HG03378 (cell line): ENCODE data around the gene VWA7.

ENCODE experiments used
- ATAC-seq: cut with Tn5 transposase; IDR thresholded peaks from one replicate; pipeline ENCODE4 v1.9.1; 2021; ENCODE audit warnings: mild to moderate bottlenecking, moderate library complexity; ENCODE audit not compliant: unreplicated experiment

The VWA7 gene

DNA sequence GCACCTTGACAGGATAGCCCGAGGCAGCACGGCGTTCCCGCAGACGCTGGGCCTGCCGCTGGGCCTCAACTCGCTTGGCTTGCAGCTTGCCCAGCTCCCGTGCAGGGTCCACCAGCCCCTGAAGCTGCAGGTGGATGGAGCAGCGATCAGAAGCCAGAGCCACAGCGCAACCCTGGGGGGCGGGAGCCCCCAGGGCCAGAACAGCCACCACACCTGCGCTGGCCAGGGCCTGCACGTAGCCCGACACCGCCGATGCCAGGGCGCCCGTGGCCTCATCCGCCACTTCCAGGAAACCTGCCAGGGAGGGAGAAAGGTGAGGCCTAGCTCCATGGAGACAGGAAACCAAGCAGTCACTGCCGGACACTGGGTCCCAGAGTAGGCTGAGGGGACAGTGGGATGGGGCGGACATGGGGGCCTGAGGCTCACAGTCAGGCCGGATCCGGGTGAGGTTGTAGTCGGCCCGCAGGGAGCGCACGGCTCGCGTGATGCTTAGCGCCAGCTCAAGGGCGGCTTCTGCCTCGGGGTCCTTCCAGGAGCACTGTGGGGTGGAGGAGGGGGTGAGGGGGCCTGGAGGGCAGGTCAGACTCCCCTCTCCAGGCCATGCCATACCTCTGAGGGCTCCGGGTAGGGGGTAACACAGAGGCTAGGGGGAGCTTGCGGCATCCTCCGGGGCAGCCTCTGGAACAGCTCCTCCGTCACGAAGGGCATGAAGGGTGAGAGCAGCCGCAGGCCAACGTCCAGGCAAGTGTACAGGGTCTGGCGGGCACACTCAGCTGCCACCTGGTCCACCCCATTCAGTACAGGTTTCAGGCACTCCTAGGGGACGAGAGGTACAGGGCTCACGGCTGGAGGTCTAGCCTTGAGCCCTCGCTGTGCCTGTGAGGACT lies 2.1 kb upstream of the VWA7 start:
- no peak for ATAC-seq

DNA sequence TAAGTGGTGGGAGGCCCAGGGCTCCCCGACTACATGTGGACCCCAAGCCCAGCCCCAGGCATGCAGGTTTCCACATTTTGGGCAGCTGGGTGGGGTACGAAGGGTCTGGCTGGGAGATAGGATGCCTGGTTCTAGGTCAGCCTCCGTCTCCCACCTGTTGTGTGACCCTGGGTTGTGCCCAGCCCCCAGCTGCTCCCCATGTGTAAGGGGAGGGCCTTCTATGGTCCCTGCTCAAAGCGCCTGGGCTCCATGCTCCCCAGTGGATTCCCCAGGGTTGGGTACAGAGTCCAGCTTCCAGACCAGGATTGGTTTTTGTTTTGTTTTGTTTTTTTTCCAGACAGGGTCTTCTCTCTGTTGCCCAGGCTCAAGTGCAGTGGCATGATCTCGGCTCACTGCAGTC lies 1.1 kb upstream of the VWA7 start:
- no peak for ATAC-seq

DNA sequence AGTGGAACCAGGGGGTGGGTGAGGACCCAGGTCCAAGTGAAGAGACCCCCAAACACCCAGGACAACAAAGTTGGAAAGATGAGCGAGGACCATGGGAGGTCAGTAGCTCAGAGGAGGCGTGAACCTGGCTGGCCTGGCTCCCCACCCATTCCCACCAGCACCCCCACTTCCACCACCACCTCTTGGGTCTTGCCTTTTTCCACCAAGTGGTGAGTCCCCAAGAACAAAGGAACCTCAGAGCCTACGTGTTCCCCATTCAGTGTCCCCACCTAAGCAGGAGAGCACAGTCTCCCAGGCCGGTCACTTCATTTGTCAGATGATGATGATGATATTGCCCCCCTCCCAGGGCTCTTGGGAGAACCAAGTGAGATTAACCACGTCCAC lies 531 bp upstream of the VWA7 start:
- no peak for ATAC-seq

DNA sequence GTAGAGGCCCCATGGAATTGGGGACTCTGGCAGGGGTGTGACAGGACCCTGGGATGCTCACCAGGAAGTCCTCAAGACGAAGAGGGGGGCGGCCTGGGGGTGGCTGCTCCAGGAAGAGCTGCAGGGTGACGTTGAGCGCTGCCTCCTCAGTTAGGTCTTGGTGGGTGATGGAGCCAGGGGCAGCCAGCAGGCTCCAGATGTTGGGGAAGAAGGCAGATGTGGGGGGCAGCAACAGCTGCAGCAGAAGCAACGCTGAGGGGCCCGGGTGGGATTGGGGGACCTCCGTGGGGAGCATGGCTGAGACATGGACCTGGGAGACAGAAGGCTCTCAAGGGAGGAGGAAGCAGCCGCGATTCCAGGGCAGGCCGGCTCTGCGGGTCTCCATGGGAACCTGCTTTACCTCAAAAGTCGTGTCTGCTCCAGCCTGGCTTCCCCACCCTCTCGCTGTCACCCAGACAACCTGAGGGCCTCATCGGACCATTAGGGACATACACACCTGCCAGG lies 591 bp downstream of the VWA7 start:
- ATAC-seq, result no peak

DNA sequence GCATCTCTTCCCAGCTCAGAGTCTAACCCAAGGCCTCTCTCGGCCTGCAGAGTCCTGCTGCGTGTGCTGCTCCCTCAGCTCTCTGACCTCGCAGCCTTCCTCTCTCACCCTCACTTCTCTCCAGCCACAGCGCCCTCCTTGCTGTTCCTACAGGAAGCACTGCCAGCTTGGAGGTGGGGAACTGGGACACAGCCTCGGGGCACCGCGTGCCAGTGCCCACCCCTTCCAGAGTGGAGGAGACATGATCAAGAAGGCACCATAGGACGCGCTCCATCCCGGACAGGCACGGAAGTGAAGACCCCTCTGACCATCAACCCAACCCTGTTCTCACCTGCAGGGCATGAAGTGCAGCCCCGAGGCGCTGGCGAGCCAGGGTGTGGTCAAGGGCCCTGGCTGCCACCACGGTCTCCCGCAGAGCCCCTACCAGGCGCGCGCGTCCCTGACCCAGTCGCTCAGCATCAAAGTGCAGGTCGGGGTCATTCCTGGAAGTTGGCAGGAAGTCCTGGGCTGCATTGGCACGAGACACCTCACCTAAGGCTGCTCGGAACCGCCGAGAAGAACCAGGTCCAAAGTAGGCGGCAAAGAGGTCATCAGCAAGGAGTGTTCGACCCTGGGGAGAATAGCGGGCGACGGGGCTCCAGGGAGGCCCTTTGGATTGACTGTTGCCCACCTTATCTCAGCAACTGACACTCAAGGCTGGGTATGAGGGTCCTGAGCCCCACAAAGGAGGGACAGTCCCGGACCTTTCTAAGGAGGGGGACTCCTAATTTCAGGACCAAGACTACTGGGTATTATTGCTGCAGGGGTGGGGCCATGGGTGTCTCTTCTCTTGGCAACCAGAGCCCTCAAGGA lies 1.3 kb downstream of the VWA7 start:
- no peak for ATAC-seq

DNA sequence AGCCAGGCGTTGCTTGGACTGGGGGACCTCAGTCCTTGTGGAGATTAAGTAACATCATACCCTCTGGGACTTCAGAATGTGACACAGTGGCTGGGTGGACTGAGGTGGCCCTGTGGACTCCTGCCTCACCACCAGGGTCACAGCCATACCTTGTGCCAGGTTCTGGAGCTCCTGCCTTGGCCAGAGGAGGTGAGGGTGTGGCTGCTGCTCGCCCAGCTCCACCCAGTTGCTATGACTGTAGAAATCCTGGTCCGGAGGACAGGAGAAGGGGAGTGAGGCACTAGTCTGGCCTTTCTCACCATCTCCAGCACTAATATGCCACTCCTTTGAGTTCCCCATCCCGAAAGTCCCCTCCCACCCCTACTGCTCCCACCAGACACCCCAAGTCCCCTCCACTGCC lies 1.9 kb downstream of the VWA7 start:
- ATAC-seq, result no peak

DNA sequence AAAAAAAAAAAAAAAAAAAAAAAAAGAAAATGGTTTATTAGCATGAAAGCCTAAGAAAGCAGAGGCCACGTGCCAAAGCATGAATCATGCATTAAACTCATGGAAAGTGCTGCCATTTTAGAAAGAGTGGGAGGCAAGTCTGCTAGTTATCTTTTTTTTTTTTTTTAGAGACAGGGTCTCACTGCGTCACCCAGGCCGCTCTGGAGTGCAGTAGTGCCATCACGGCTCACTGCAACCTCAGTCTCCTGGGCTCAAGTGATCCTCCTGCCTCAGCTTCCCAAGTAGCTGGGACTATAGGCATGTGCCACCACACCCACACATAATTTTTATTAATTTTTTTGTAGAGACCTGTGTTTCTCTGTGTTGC lies 5.2 kb downstream of the VWA7 start:
- no peak for ATAC-seq

DNA sequence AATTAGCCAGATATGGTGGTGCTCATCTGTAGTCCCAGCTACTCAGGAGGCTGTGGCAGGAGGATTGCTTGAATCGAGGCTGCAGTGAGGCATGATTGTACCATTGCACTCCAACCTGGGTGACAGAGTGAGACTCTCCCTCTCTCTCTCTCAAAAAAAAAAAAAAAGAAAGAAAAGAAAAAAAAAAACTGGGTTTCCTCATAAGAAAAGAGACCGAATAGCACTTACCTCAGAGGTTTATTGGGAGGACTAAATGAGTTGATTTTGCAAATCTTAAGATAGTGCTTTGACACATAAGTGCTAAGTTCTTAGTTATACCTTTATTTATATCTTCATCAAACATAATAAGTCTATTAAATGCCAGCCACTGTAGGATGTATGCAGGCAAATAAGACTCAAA lies 6.3 kb downstream of the VWA7 start:
- no peak for ATAC-seq

DNA sequence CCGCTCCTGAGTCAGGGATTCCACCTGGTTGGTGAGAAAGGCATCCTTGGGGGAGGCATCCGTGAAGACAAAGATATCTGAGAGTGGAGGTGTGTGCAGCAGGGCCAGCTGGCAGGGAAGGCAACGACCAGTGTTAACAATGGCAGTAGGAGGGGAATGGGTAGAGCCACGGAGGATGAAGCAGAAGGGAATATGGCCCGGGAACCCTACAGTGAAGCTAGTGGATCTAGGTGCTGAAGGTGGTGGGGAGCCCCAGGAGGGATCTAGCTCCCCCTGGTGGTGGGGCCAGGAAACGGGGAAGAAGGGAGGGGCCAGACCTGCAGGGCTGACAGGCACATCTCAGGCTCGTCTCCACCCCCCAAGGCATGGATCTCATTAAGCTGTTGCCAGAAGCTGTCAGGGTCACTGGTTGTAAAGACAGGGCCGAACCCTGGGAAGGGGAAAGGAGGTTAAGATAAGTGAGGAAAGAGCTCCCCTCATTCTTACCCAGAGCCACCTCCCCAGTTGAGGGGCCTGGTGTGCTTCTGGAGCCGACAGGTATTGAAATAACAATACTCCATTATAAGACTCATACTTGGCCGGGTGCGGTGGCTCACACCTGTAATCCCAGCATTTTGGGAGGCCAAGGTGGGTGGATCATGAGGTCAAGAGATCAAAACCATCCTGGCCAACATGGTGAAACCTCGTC lies 7.3 kb downstream of the VWA7 start:
- ATAC-seq, result no peak

DNA sequence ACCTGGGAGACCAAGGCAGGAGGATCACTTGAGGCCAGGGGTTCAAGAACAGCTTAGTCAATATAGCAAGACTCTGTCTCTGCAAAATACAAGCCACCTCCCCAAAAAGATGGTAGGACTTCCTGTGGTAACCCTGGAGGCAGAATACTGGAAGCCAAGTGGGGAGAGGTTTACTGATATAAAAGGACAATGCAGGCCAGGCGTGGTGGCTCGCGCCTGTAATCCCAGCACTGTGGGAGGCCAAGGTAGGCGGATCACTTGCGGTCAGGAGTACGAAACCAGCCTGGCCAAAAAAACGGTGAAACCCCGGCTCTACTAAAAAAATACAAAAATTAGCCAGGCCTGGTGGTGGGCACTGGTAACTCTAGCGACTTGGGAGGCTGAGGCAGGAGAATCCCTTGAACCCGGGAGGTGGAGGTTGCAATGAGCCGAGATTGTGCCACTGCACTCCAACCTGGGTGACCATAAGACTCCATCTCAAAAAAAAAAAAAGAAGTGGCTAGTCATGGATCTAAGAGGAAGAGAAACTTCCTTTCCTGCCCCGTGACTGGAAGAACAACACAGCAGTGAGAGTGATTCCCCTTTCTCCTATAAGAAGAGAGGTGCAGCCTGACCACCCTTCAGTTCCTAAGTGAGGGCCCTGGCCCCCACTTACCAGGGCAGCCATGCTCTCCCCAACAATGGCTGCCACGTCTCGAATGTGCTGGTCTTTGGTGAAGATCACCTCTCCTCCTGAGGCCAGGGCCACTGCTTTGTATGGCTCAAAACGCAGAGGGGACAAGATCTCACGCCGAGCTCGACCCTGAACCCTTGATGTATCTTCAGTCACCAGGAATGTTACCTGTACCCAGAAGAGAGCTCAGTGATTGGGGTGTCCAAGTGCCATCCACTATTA lies 8.5 kb downstream of the VWA7 start:
- no peak for ATAC-seq

DNA sequence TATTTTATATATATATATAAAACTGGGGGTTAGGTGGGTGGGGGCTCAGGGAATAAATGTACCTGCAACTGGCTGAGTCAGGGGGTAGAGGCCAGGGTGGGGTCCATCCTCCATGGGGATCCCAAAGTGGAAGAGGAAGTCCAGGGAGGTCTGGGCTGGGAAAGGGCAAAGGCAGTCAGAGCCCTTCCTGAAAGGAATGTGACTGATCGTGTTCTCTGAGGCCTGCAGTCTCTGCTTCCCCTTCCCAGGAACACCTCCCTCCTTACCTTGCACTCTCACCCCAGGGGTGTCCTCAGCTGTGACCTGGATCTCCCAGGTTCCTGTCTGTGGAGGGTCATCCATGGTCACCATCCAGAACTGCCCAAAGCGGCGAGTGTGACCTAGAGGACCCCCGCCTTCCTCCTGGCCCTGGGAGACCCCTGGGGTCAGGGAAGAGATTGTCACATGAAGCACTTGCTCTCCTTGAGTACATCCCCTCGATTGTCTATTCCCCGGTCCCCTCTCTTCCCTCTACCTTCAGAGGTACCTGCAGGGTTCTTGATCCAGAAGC lies 10.0 kb downstream of the VWA7 start:
- ATAC-seq, result no peak

DNA sequence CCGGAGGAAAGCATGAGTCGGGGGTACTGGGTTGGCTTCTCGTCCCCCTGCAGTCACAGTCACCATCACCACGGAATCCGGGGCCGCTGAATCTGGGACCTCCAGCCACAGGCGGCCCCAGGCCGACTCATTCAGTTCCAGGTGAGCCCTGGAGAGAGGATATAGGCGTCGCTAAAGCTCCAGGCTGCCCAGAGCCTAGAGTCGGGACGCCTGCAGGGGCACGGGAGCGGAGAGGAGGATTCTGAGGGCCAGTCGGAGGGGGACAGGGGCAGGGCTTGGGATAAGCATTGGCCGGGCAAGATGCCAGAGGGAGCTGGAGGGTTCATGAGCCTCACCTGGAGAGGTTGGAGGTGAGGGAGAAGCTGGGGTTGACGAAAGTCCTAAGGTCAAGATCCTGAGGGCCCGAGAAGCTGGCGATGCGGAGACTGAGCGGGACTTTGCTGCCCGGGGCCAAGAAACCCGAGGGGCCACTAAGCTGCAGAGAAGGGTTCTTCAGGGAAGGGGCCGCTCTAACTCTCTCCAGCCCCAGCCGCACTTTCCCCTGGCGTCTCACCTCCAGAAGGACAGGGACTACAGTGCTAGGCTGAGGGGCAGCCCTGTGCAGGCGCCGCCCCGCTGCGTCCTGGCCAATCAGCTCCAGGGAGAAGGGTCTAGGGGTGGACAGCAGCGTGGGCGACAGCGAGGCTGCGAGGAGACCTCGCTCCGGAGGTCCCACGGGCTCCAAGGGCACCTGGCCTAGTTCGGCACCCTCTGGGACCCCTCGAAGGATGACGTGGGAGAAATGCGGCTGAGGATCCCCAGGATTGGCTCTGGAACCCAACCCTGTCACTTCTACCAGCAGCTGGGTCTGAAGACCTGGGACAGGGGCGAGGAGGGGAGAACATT lies 11.0 kb downstream of the VWA7 start:
- ATAC-seq, result no peak

DNA sequence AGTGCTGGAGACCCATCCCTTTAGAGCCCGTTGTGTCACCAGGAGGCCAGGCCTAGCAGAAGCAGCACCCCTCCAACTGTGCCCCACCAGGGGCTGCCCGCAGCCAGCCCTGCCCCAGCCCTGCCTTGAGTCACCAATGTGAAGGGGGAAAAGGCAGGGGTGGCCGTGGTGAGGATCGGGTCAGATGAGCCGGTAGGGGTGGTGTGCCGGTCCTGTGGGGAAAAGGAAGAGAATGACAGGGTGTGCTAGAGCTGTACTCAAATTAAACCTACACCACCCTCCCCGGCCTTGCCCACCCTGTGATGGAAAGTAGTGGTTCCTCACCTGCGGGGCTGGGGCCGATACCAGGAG lies 11.6 kb downstream of the VWA7 start:
- ATAC-seq, result no peak

DNA sequence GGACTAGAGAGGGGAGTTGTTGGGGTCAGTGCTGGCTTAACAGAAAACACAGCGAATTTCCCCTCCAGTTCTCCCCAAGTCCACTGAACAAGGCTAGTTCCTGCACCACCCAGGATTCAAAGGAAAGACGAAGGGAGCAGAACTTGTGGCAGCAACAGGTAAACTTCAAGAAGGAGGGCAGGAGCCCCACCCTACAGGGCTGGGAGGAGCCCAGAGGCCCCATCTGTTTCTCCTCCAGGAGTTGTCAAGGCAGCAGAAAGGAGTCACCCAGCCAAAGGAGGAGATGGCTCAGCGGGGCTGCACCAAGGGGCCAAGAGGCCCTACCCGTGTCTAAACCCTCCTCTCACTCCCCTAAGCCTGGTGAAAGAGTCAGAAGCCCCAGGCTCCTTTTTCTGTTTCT lies 12.9 kb downstream of the VWA7 start:
- no peak for ATAC-seq

DNA sequence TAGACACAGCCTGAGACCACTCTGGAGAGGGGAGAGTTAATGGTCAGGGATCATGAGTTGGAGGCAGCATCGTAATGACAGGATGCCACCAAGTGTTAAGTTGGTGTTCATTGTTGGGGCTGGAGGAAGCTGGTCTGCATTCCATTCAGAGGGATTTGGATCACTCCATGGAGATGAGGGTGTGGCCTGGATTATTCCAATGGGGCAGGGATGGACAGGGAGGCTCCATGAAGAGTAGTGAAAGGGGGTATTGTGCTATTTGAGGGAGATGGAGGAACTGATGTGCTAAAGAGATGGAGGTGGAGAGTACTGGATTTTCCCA lies 13.5 kb downstream of the VWA7 start:
- ATAC-seq, result no peak

DNA sequence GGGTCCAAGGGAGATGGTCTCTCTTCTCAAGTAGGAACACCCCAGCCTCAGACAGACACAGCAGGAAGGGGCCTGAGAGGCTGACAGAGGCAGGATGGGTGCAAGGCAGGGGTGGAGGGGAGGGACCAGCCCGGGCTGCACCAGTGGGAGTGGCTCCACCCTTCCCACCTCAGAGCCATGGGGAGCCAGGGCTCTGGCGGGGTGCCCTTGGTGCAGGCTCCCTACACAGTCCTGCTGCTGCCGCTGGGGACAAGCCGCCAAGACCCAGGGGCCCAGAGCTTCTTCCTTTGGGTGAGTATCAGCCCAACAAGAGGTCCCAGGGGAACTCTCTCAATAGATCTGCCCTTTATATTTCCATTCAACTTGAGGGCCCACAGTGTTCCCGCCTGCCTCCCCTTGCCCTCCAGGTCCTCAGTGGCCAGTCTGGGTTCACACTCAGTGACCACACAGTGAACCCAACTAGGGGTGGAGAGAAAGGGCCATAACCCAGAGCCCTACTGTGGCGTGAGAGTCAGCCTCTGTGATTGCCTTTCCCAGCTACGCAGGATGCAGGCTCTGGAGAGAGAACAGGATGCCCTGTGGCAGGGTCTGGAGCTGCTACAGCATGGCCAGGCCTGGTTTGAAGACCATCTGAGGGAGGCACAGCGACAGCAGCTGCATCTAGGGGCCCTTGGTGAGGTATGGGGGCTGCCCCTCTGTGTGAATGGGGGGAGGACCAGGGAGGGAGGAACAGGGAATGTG lies 14.1 kb downstream of the VWA7 start:
- ATAC-seq, result no peak

DNA sequence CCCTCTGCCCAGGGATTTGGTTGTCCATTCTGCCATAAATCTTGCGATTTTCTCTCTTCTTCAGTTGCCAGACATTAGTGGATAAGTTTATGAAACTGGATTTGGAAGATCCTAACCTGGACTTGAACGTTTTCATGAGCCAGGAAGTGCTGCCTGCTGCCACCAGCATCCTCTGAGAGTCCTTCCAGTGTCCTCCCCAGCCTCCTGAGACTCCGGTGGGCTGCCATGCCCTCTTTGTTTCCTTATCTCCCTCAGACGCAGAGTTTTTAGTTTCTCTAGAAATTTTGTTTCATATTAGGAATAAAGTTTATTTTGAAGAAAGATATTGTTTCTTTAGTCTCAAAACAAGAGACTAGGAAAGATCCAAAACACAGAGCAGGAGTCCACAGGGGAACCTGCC lies 14.8 kb downstream of the VWA7 start, which contains the start of gene SAPCD1:
Gene SAPCD1, plus strand, starts transcription at position 301 of the 400 bp plus-strand sequence. CDS start 399 bp downstream, outside the sequence.
- no peak for ATAC-seq

DNA sequence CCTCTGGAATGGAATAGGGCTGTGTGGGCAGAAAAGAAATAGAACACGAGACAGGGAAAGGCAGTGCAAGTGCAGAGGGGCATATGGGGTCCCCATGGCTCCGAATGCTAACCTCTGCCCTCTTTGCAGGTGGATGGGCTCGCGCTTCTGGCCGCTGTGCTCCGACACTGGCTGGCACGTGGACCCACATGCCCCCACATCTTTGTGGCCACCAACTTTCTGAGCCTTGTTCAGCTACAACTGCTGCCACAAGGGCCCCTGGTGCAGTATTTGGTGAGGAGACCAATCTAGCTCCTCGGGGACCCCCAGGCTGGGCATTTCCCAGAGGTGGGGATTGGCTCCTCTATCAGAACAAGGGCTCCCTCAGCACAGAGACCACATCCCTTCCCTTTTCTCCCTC lies 15.8 kb downstream of the VWA7 start:
- ATAC-seq, result no peak

DNA sequence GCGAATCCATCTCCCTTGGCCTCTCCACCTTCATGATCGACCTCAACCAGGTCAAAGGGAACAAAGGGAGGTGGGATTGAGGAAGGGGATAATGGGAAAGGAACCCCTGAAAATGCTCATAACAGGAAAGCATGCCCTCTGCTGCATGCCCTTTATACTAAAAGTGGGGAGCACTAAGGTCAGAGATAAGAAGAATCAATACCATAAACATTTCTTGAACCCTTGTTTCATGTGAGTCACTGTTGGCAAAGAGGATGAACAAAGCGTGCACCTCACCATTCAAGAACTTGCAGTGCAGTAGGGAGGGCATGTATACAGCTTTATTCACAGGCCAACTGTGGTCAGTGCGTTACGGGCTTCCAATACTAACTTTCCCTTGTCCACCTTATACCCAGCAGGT lies 16.3 kb downstream of the VWA7 start:
- no peak for ATAC-seq
